GM18526 (cell line): ENCODE measurements around the gene CDC42BPA.

Experiments used
- POLR2A ChIP-seq: IDR thresholded peaks from 3 replicates; pipeline ENCODE4 v1.6.1; 2011; ENCODE audit not compliant: insufficient read length; ENCODE audit errors: extremely low read depth

CDC42BPA gene

GRCh38 chr1:227058321-227058751 lies 260.0 kb downstream of the CDC42BPA start:
- TF ChIP-seq POLR2A: no peak

DNA sequence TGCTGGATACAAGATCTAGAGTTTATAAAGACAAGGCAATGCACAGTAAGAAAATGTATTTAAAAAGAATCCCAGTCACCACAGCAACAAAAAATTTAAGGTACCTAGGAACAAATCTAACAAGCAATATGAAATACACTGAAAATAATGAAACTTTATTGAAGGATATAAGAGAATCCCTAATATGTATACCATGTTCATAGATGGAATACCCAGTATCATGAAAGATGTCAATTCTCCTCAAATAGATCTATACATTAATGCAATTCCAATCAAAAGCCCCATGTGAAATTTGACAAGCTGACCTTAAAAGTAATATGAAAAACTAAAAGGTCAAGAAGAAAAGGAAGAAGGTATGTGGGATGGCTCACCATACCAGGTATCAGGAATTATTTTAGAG lies 269.0 kb downstream of the CDC42BPA start:
- no peak for TF ChIP-seq POLR2A

GRCh38 chr1:227043755-227044154 lies 274.5 kb downstream of the CDC42BPA start:
- TF ChIP-seq POLR2A: no peak

- TF ChIP-seq POLR2A: no peak
Observed at GRCh38 chr1:227042292-227042691, 276.0 kb downstream of the CDC42BPA start.

GRCh38 chr1:227038401-227038800 lies 279.9 kb downstream of the CDC42BPA start:
- no peak for TF ChIP-seq POLR2A

GRCh38 chr1:227037121-227037520 lies 281.2 kb downstream of the CDC42BPA start:
- no peak for TF ChIP-seq POLR2A

DNA sequence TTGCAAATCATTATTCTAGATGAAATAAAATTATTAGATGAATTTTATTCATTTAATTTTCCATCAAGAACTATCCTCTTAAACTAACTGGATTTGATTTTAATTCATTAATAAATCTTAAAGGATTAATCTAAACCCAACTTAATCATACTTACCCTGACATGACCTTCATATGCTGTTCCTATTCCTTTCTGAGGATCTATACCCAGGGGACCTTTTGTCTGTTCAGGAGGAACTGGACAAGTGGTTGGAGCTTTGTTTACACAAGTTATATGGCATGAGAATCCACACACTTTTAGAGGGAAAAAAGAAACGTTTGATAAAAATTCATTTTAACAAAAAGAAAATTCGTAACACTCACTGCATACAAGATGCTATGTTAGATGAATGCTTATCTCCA lies 283.0 kb downstream of the CDC42BPA start:
- no peak for TF ChIP-seq POLR2A

DNA sequence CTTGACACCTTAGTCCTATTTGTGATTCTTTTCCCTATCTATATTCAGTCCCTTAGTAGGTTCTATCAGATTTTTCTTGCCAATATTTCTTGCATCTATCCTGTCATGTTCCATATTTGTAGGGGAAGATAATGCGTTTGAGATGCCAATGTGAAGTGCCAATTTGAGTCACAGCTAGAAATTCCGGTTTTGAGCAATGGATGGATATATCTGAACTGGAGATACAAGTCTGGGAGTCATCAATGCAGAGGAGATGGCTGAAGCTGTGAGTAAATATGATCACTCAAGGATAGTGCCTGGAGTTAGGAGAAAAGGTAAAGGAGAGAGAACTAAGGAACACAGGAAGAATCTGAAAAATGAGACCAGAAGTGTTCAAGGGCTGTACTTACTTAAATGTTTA lies 284.4 kb downstream of the CDC42BPA start:
- TF ChIP-seq POLR2A: no peak

- TF ChIP-seq POLR2A: no peak
Observed at GRCh38 chr1:227032396-227032795, 285.9 kb downstream of the CDC42BPA start.

DNA sequence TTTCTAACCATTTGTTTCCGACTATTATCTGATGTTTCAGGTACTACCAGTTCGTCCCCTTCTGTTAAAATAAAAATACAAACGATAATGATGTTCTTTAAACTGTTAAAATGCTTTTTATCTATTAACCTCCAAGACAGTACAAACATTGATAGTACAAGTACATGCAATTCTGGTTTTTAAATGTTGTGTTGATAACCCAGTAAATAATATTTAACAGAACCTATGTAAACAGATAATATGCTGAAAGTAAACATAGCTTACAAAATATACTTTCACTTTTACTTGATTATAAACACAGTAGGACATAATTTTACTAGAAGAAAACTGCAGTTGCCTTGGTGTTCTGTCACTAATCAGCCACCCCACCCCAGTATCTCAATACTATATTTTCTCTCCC lies 301.3 kb downstream of the CDC42BPA start:
- no peak for TF ChIP-seq POLR2A

- TF ChIP-seq POLR2A: no peak
Observed at GRCh38 chr1:227010645-227011044, 307.6 kb downstream of the CDC42BPA start.

DNA sequence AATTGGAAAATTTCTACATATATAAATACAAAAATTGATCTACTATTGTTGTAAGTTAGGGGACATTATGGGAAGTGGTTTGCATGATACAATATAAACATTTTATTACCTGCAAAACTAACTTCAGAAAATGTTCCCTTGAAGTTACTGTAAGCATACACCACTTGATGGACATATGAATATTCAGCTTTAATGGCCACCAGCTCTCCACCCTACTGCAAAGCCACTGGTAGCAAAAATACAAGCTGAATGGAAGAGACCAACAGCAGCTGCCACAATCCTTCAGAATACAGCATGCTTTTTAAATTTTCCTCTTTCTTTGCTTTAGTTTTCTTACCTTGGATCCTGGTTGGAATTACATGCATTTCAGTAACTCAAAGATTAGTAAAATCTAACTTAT lies 308.4 kb downstream of the CDC42BPA start:
- TF ChIP-seq POLR2A: no peak

GRCh38 chr1:227006226-227006796 lies 312.0 kb downstream of the CDC42BPA start:
- no peak for TF ChIP-seq POLR2A

- TF ChIP-seq POLR2A: no peak
Observed at GRCh38 chr1:227004796-227005195, 313.5 kb downstream of the CDC42BPA start.

DNA sequence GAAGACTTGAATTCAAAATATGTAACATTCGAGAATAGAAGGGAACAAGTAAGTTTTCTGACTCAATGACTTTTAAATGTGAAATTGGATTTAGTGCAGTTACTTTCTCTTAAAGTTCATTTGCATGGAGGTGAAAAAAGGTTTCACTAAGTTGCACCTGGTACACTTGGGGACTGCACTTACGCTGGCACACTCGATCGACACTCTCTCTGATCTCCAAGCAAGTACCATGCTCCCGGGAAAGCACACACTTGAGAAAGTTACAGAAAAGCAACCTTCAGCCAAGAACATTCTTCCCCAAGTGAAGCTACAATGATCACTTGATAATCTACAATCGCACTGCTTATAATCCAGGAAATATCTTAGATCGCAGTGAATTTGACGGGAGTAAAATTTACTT lies 315.1 kb downstream of the CDC42BPA start:
- no peak for TF ChIP-seq POLR2A

GRCh38 chr1:227002531-227003049 lies 315.7 kb downstream of the CDC42BPA start:
- no peak for TF ChIP-seq POLR2A
